Measurements from ENCODE around the gene DISC1. TPM values are rescaled to one million over a fixed set of nuclear protein-coding genes. Genes with fewer than 3 reads are reported as not detected.

DISC1 gene
- total RNA-seq, 1 experiment from 2014 or later, result 0.91 TPM

GRCh38 chr1:231808116-231808515, 181.5 kb downstream of the DISC1 start:
- no peak for DNase-seq (ENCODE audit: low read depth)
- in situ Hi-C loops (cut with HindIII; ENCODE audit: low pct_unique_long_range_greater_than_20kb, low sequenced_read_pairs), result no loop called here

GRCh38 chr1:231808990-231809389, 182.4 kb downstream of the DISC1 start:
- in situ Hi-C loops (cut with HindIII; ENCODE audit: low pct_unique_long_range_greater_than_20kb, low sequenced_read_pairs), result no loop called here
- DNase-seq (ENCODE audit: low read depth), result peak; percentile 37

- DNase-seq (ENCODE audit: low read depth), result no peak
- in situ Hi-C loops (cut with HindIII; ENCODE audit: low pct_unique_long_range_greater_than_20kb, low sequenced_read_pairs), result no loop called here
These were observed 183.8 kb downstream of the DISC1 start for GRCh38 chr1:231810415-231810814.

- no peak for DNase-seq (ENCODE audit: low read depth)
- in situ Hi-C loops (cut with HindIII; ENCODE audit: low pct_unique_long_range_greater_than_20kb, low sequenced_read_pairs), result no loop called here
These were observed 187.4 kb downstream of the DISC1 start for GRCh38 chr1:231814021-231814420.

GRCh38 chr1:231814521-231814920, 187.9 kb downstream of the DISC1 start:
- in situ Hi-C loops (cut with HindIII; ENCODE audit: low pct_unique_long_range_greater_than_20kb, low sequenced_read_pairs), result no loop called here
- no peak for DNase-seq (ENCODE audit: low read depth)

GRCh38 chr1:231817801-231818200, 191.2 kb downstream of the DISC1 start:
- DNase-seq (ENCODE audit: low read depth), result no peak
- in situ Hi-C loops (cut with HindIII; ENCODE audit: low pct_unique_long_range_greater_than_20kb, low sequenced_read_pairs), result no loop called here

- no peak for DNase-seq (ENCODE audit: low read depth)
- in situ Hi-C loops (cut with HindIII; ENCODE audit: low pct_unique_long_range_greater_than_20kb, low sequenced_read_pairs), result no loop called here
These were observed 191.7 kb downstream of the DISC1 start for GRCh38 chr1:231818337-231818736.

- no peak for DNase-seq (ENCODE audit: low read depth)
- in situ Hi-C loops (cut with HindIII; ENCODE audit: low pct_unique_long_range_greater_than_20kb, low sequenced_read_pairs), result no loop called here
These were observed 194.7 kb downstream of the DISC1 start for GRCh38 chr1:231821281-231821680.

- in situ Hi-C loops (cut with HindIII; ENCODE audit: low pct_unique_long_range_greater_than_20kb, low sequenced_read_pairs), result no loop called here
- DNase-seq (ENCODE audit: low read depth), result no peak
These were observed 195.5 kb downstream of the DISC1 start for GRCh38 chr1:231822041-231822440.

- DNase-seq (ENCODE audit: low read depth), result no peak
- in situ Hi-C loops (cut with HindIII; ENCODE audit: low pct_unique_long_range_greater_than_20kb, low sequenced_read_pairs), result no loop called here
These were observed 200.0 kb downstream of the DISC1 start for GRCh38 chr1:231826566-231826965.

- in situ Hi-C loops (cut with HindIII; ENCODE audit: low pct_unique_long_range_greater_than_20kb, low sequenced_read_pairs), result no loop called here
- peak; percentile 59 for DNase-seq (ENCODE audit: low read depth)
These were observed 200.9 kb downstream of the DISC1 start for GRCh38 chr1:231827337-231828105.

- peak; percentile 85 for DNase-seq (ENCODE audit: low read depth)
- in situ Hi-C loops (cut with HindIII; ENCODE audit: low pct_unique_long_range_greater_than_20kb, low sequenced_read_pairs), result no loop called here
These were observed 201.8 kb downstream of the DISC1 start for GRCh38 chr1:231828182-231828920.

GRCh38 chr1:231829332-231829731, 202.7 kb downstream of the DISC1 start:
- DNase-seq (ENCODE audit: low read depth), result no peak
- in situ Hi-C loops (cut with HindIII; ENCODE audit: low pct_unique_long_range_greater_than_20kb, low sequenced_read_pairs), result no loop called here

GRCh38 chr1:231836227-231836893, 209.8 kb downstream of the DISC1 start:
- no peak for DNase-seq (ENCODE audit: low read depth)
- in situ Hi-C loops (cut with HindIII; ENCODE audit: low pct_unique_long_range_greater_than_20kb, low sequenced_read_pairs), result no loop called here

- in situ Hi-C loops (cut with HindIII; ENCODE audit: low pct_unique_long_range_greater_than_20kb, low sequenced_read_pairs), result no loop called here
- no peak for DNase-seq (ENCODE audit: low read depth)
These were observed 211.9 kb downstream of the DISC1 start for GRCh38 chr1:231838521-231838920.

- no peak for DNase-seq (ENCODE audit: low read depth)
- in situ Hi-C loops (cut with HindIII; ENCODE audit: low pct_unique_long_range_greater_than_20kb, low sequenced_read_pairs), result no loop called here
These were observed 213.4 kb downstream of the DISC1 start for GRCh38 chr1:231839999-231840398.

GRCh38 chr1:231841616-231842344, 215.2 kb downstream of the DISC1 start:
- in situ Hi-C loops (cut with HindIII; ENCODE audit: low pct_unique_long_range_greater_than_20kb, low sequenced_read_pairs), result no loop called here
- peak; percentile 79 for DNase-seq (ENCODE audit: low read depth)

GRCh38 chr1:231842441-231842840, 215.9 kb downstream of the DISC1 start:
- in situ Hi-C loops (cut with HindIII; ENCODE audit: low pct_unique_long_range_greater_than_20kb, low sequenced_read_pairs), result no loop called here

More at GRCh38 chr1:231842441-231842840, 215.9 kb downstream of the DISC1 start:
- no peak for DNase-seq (ENCODE audit: low read depth)
